Body of pancreas (tissue), 4 donors: ENCODE results near the gene ATG2A.

ENCODE experiments used
- CTCF ChIP-seq, 7 experiments: fragments of 450-650 bp in 4 of 7; fragments of 200-600 bp in 3 of 7; sonication (generic) in 3 of 7; IDR thresholded peaks; one replicate each; pipeline ENCODE4 v1.5.1; 2016 to 2019; ENCODE audit warnings: antibody characterized with exemption in 7 of 7
- POLR2A ChIP-seq, 3 donors: fragments of 450-650 bp; IDR thresholded peaks; one replicate each; pipeline ENCODE4 v1.6.1; 2016; ENCODE audit warnings: antibody characterized with exemption in 3 of 3, mild to moderate bottlenecking in 2 of 3

GRCh38 chr11:64913171-64913727, 3.8 kb downstream of the ATG2A start:
- no peak for TF ChIP-seq CTCF (IDR thresholded peaks at IDR 0.05)
- TF ChIP-seq POLR2A (IDR thresholded peaks at IDR 0.05) = no peak
